Stimulated activated CD8-positive, alpha-beta memory T cell treated with anti-CD3 and anti-CD28 coated beads, Interleukin-15, amount 100 ng/mL, for 4 hours (primary cell): ENCODE results near the gene TXNDC11.

Source experiments
- DNase-seq, 2 donors: peaks; one replicate each; pipeline ENCODE4 v3.0.0-alpha.2; 2020; ENCODE audit warnings: low read depth in 2 of 2

TXNDC11 gene

DNA sequence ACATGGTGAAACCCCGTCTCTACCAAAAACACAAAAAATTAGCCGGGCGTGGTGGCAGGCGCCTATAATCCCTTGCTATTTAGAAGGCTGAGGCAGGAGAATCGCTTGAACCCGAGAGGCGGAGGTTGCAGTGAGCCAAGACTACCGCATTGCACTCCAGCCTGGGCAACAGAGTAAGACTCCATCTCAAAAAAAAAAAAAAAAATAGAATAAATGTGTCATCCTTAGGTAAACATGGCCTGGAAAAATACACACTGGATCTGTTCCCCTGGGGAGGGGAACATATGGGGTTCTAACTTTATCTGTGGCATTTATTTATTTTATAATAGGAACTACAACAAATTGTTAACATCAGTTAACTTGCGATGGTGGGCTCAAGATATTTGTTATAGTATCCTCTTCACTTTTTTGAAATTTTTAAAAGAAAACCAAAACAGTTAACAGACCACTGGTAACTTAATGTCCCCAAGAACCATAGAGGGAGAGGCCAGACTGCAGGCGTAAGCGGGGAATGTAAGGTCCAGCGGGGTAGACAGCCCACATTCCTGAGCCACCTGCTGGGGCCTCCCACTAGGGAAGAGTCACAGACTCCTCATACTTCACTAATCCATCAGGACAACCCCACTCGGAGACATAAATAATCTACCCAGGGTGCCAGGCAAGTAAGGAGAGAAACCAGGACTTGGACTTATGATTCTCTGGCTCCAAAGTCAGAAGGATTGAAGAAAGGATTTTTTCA lies 12.5 kb upstream of the TXNDC11 start:
- DNase-seq: no peak

DNA sequence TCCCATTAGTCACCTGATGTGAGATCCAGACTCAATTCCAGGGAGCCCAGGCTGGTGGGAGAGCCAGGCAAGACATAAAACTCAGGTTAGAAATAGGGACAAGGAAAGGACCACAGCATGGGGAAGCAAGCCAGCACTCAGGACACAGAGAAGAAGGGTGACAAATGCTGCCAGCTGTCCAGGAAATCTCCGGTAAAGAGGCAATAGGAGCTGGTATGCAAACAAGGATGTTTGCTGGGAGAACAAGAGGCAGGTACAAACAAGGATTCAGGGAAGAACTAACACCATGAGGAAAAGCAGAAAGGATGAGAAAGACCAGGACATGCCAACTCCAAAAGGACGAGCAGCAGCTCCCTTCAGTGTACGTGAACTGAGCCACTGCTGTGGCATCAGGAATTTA lies 10.2 kb upstream of the TXNDC11 start:
- no peak for DNase-seq

DNA sequence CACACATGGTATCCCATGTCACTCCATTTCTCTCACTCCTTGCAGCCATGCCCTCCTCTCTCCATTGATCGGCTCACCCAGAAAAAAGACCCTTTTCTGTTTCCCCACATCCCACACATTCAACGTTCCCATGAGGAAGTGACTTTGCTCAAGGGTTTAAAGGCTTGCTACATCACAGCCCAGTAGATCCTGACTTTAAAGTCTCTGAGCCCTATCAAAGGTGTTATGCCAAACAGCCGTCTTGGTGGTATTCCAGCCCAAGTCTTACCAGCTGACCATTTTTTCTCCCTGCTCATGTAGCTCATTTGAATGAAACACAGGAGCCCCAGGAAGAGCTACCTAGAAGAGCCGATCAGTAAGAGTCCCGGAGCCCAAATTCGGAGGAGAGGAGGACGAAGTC lies 7.4 kb upstream of the TXNDC11 start:
- no peak for DNase-seq

DNA sequence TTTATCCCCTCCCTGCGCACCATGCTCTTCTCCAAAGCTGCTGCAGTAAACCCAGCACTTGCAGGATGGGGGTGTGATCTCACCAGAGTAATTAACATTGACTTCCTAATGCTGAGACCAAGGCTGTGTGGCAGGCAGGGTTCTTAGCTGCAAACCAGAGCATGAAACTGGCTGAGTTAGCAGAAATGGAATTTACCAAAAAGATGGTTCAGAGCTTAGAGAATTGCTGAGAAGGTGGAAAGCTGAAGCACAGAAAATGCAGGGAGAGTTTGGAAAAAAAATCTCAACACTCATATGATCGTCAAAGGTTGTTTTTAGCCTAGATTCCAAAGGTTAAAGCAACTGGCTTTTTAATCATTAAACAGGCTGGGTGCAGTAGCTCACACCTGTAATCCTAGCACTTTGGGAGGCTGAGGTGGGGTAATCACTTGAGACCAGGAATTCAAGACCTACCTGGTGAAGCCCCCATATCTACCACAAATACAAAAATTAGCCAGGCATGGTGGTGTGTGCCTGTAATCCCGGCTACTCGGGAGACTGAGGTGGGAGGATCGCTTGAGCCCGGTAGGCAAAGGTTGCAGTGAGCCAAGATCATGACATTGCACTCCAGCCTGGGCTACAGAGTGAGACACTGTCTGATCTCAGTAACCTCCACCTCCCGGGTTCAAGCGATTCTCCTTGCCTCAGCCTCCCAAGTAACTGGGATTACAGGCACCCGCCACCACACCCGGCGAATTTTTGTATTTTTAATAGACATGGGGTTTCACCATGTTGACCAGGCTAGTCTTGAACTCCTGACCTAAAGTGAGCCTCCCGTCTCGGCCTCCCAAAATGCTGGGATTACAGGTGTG lies 6.0 kb upstream of the TXNDC11 start:
- no peak for DNase-seq

DNA sequence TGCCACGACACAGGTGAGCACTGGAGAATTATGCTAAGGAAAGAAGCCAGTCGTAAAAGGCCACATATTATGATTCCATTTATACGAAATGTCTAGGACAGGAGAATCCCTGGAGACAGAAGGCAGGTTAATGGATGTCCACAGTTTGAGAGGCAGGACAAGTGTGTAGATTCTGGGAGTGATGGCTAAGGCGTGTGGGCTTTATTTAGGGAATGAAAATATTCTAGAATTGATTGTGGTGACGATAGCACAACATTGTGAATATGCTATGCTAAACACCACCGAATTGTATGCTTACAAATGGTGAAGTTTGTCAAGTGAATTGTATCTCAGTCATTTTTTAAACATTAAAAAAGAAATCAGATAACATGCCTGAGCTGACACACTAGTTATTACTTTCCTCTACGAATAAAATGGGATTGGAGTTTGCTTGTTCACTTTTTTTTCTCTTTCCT lies 5.3 kb upstream of the TXNDC11 start:
- DNase-seq: no peak

DNA sequence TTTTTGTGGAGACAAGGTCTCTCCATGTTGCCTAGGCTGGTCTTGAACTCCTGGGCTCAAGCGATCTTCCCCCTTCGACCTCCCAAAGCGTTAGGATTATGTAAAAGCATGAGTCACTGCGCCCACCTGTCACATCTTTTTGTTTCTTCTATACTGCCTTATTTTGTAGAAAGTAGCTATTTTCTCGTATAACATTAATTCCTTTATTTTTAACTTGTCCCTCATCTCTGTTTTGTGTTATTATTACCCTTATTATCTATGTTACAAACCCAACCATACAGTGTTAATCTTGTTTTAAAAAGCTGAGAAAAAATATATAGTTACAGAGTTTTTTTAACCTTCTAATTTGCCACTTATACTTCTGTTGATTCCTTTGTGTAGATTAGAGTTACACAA lies 1.4 kb upstream of the TXNDC11 start:
- DNase-seq: no peak

DNA sequence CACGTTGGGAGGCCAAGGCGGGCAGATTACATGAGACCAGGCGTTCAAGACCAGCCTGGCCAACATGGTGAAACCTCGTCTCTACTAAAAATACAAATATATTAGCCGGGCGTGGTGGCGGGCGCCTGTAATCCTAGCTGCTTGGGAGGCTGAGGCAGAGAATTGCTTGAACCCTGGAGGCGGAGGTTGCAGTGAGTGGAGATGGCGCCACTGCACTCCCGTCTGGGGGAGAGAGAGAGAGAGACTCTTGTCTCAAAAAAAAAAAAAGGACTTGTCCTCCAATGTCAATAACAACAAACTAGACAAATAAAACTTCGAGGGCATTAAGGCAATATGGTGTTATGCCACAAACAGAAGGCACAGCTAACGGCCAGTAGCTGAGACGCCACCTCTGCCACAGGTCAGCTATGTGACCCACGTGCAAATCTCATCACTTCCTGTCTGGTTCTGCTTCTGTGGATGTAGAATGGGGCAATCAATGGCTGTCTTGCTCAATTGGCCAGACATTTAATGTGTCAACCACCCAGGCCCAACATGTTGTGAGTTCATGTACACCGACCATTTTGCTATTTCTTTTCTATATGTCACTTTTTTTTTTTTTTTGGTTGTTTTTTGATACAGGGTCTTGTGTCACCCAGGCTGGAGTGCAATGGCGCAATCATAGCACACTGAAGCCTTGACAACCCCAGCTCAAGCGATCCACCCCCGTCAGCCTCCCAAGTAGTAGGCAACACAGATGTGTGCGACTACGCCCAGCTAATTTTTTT lies 834 bp upstream of the TXNDC11 start:
- no peak for DNase-seq

DNA sequence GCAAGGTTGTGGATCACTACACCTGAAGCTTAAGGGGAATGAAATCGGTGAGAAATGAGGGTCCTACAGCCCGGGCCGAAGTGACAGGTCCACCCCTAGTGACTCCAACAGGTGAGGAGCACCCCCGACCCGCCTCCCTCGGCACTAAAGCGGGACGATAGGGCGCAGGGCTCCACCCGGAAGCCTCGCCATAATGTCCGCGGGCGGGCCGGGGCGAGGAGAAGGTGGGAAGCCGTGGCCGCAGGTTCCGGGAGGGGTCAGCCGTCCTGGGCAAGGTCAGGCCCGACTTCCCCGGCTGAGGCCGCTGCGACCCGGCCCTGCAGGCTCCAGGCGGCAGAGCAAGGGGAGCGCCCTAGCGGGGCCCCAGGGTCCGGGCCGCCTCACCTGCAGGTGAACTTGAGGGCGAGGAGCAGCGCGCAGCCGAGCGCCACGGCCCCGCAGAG lies 543 bp downstream of the TXNDC11 start:
- DNase-seq: peak in 1 of 2 donors; percentile 5

DNA sequence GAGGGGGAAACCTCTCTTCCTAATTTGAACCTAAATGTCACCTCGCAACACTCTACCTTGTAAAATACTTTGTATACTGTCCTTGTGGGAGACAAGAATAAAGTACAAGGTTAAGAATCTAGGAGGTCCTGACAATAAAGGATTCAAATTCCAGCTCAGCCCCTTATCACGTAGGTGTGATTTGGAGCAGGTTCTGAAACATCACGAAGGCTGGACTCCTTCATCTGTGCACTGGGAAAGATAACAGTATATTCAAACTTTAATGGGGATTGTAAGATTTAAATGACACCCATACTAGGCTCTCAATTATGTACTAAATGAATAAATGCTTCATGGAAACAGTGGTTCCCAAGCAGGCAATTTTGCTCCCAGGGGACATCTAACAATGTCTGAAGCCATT lies 2.1 kb downstream of the TXNDC11 start:
- DNase-seq: no peak

DNA sequence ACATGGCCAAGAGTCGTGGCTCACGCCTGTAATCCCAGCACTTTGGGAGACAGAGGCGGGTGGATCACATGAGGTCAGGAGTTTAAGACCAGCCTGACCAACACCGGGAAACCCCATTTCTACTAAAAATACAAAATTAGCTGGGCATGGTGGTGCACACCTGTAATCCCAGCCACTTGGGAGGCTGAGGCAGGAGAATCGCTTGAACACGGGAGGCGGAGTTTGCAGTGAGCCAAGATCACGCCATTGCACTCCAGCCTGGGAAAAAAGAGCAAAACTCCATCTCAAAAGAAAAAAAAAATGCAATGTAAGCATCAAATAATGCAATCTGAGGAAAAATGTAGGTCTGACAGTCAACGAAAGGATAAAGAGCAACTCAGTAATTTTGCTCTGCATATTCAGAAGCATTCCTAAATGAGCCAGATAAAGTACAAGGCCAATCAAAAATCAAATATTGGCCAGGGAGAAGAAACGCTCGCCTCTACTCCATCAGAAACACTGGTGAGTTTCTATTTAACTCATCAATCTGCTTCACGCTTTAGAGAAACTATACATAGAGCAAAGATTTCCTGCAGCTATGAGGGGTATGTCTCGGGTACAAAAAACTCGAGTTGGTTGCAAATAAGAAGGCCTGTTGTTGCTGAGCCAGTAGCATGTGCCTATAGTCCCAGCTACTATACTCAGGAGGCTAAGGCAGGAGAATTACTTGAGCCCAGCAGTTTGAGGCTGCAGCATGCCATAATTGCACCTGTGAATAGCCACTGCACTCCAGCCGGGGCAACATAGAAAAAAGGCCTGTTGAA lies 3.7 kb downstream of the TXNDC11 start:
- DNase-seq: no peak

DNA sequence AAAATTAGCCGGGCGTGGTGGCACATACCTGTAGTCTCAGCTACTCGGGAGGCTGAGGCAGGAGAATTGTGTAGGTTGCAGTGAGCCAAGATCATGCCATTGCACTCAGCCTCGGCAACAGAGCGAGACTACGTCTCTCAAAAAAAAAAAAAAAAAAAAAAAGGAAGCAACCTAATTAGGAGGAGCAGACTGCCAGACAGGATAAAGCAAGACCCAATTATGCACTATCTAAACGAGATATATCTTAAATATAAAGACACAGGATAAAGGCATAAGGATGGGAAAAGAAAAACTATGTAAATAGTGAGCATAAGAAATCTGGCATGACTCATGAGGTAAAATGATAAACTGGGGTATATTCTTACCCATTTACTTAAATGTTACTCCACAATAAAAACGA lies 4.9 kb downstream of the TXNDC11 start:
- DNase-seq: no peak

DNA sequence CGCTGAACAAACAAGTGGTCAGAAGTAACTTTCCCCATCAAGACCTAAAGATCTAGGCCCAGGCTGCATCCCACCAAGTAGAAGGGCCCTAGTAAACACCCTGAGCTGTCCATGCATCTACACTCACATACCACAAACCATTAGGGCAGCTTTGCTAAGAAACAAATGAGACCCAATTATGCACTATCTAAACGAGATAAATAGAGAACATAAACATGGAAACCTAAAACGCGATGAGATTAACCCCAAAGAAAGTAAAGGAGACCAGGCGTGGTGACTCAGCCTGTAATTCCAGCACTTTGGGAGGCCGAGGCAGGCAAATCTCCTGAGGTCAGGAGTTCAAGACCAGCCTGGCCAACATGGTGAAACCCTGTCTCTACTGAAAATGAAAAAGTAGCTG lies 5.8 kb downstream of the TXNDC11 start:
- DNase-seq: no peak

DNA sequence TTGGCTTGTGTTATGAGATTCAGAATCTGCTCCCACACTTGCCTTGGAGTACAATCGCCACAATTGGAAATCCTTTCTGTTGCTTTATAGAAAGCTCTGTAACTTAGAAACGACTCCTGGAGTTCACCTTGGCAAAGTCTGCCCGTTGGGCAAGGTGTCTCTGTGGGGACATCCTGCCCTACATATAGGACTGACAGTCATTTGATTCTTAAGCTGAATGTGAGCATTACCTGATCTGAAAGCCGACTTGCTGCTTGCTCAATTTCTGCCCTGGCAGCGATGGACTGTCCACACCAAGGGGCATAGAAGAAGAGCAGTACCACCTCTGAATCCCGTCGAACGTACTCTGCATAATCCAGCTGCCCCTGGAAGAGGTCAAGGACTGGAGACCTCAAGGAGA lies 6.9 kb downstream of the TXNDC11 start:
- no peak for DNase-seq

DNA sequence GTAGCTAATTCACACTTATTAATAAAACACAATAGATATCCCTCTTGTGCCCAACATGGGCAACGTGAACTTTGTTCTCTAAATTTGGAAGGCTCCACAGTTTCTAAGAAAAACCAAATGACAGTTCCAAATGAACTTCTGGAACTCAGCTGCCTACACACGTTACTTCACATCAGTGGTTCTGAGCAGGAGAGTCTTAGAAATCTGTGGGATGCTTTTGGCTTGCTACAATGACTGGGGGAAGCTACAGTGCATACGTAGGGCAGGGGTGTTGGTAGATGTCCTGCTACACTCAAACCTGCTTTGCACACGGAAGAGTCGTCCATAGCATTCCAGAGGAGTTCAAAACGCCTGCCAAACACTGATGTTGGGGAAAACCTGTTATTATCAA lies 8.0 kb downstream of the TXNDC11 start:
- no peak for DNase-seq

DNA sequence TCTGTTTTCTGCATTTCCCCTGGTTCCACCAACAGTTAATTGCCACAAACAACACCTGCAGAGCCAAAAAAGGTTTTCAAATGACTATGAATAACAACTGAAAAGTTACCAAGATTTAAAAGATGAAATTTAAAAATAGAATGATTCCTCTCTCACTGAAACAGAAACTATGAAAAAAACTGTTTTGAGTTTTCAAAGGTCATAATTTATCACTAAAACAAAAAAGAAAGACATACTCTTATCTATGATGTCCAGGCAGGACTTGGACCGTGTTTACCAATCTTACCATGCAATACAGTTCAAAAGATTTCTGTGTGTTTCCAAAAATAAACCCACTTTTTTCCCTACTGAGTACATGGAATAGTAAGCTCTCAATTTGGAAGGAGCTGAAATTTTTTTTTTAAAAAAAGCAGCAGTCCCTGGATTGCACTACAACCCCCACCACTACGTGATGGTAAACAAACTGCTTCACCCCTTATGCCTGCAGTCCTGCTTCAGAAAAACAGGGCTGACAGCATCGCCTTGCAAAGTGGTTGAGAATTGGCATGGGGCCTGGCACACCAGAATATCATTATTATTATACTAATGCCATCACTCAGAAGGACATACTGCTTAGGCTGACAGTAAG lies 8.5 kb downstream of the TXNDC11 start:
- no peak for DNase-seq

DNA sequence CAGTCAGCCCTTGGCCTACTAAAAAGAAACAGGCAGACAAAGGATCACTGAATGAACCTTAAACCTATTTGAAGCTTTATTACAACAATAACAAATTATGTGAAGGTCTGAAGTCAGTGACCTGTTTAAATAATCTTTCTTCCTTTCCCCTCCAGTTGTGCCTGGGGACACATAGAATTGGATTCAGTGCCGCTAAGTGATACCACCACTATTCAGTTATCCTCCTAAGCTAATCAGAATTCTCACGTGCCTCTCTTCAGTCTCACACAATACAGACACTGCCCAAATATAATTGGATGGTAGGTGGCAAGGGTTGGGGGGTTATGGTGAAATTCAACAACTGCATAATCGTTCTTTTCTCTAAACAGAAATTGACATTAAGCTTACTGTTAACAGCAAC lies 11.4 kb downstream of the TXNDC11 start:
- DNase-seq: no peak

DNA sequence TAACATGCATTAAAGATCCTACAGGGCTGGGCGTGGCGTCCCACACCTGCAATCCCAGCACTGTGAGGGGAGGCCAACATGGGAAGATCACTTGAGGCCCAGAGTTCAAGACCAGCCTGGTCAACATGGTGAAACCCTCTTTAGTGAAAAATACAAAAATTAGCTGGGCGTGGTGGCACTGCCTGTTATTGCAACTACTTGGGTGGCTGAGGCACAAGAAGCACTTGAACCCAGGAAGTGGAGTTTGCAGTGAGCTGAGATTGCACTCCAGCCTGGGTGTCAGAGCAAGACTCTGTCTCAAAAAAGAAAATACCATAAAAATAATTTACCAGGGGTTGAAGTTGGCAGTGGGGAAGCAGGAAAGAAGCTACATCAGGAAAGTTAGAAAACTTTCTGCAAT lies 12.9 kb downstream of the TXNDC11 start:
- DNase-seq: no peak

DNA sequence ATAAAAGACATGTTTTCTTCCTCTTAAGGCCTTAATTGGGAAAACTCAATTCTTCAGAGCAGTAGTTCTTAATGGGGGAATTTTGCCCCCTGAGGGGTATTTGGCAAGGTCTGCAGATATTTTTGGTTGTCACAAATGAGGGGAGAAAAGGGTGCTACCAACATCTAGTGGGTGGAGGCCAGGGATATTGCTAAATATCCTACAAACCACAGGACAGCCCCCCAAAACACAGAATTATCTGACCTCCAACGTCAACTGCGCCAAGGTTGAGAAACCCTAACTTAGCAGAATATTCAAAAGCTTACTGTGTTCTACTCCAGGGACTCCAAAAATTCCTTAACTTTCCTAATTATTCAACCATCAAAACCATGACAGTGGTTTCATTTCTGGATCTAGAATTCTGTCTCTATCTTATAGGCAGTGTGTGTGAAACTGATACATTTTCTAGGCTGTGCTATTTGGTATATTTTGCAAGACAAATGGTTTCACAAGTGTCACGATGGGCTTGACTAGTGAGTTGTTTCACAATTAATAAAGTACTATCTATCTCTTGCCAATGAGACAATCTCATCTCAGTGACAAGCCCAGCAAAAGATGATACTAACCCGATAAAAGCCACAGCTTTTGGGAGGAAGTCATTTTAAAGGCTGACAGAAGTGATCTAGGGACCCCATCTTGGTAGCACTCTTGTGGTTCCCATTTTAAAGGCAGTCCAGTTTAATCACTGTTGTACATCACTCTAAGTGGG lies 14.7 kb downstream of the TXNDC11 start:
- DNase-seq: no peak

DNA sequence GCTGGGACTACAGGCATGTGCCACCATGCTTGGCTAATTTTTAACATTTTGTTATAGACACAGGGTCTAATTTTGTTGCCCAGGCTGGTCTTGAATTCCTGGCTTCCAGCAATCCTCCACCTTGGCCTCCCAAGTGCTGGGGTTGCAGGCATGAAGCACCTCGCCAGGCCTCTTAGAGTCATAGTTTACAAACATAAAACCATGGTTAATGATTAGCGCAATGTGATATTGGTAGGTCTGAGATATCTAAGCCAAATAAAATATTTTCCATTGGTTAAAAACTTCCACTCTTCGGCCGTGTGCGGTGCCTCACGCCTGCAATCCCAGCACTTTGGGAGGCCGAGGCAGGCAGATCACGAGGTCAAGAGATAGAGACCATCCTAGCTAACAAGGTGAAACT lies 16.6 kb downstream of the TXNDC11 start:
- no peak for DNase-seq

DNA sequence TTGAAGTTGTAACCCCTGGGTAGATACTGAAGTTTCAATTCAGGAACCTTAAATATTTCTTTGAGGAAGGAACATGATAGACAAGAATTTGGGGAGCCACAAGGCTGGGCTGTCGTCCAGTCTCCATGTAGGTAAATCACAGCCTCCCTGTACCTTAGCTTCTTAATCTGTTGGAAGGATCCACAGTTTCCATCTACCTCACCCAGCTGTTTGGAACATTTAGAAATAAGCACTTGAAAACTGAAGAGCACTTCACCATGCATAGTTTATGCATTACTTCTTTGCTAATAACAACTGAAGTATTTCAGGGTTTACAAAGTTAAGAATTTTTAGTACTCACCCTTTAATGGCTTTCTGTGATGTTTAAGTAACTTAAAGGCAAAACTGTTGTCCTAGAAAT lies 17.2 kb downstream of the TXNDC11 start:
- DNase-seq: no peak

DNA sequence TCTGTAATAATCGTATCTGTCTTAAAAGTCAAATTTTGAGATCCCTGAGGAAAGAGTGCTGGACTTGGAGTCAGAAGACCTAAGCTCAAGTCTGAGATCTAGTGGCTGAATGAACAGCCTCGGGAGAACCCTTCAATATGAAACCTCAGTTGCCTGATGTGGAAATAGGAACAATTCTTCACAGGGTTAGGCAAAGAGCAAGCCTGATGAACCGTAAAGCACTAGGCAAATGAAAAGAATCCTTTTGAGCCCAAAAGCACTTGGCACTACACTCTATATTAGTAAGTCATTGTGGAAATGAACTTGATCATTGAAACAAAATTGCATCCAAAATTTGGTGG lies 20.2 kb downstream of the TXNDC11 start:
- no peak for DNase-seq
